GM12892 (cell line): Measurements from ENCODE around the gene PRR22.

Experiments
- POLR2A ChIP-seq: IDR thresholded peaks from 2 replicates; pipeline ENCODE4 v1.6.1; 2011; ENCODE audit warnings: low read depth, low read length, control low read depth
- POLR2AphosphoS5 ChIP-seq: IDR thresholded peaks from 2 replicates; pipeline ENCODE4 v1.6.1; 2011; ENCODE audit warnings: low read depth, low read length, control low read depth
- TAF1 ChIP-seq: IDR thresholded peaks from 2 replicates; pipeline ENCODE4 v1.6.1; 2011; ENCODE audit warnings: low read depth, mild to moderate bottlenecking, control low read depth, low read length, borderline replicate concordance

- no peak for TF ChIP-seq POLR2AphosphoS5
- TF ChIP-seq POLR2A = no peak
- no peak for TF ChIP-seq TAF1
Measured at GRCh38 chr19:5738423-5738822, 46.1 kb downstream of the PRR22 start.
